Fibroblast of skin of left quadriceps (primary cell): ENCODE results near the gene DAB2IP.

Source experiments
- DNase-seq, 2 experiments: peaks; one replicate each; pipeline ENCODE4 v3.0.0-alpha.2; 2013; ENCODE audit warnings: low read depth in 2 of 2

Gene DAB2IP

DNA sequence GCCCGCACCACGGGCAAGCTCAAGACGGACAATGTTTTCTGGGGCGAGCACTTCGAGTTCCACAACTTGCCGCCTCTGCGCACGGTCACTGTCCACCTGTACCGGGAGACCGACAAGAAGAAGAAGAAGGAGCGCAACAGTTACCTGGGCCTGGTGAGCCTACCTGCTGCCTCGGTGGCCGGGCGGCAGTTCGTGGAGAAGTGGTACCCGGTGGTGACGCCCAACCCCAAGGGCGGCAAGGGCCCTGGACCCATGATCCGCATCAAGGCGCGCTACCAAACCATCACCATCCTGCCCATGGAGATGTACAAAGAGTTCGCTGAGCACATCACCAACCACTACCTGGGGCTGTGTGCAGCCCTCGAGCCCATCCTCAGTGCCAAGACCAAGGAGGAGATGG is 108.6 kb downstream of the DAB2IP start:
- DNase-seq = no peak

DNA sequence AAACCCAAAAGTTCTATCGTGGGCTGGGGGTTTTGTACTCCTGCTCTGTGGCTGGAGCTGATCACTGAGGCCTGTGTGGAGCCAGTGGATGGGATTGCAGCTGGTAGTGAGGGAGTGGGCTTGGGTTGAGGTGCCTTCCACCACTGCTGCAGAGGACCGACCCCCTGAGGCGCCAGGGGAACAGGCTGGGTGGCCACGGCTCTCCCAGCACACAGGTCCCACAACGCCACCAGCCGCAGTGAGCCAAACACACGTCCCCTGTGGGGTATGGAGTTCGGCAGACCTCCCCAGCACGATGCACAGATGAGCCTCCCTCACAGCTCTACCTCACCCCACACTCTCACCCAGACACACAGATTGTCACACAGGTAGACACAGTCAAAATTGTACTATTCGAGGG is 109.1 kb downstream of the DAB2IP start:
- no peak for DNase-seq

DNA sequence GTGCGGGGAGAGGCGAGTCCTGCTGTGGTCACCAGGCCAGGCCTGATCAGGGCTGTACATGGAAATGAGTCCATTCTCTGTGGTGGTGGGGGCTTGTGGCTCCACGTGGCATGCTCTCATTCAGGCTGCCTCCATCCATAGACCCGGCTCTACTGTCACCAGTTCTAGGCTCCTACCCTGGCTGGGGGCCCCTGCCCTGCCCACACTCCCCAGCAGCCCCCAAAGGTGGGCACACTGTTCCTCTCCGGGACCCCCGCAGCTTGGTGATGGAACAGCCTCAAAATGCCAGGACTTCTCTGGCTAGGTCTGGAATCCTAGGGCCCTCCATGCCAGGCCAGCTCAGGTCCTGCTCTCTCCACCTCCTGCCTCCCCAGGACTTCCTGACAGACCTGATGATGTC is 111.7 kb downstream of the DAB2IP start:
- no peak for DNase-seq

DNA sequence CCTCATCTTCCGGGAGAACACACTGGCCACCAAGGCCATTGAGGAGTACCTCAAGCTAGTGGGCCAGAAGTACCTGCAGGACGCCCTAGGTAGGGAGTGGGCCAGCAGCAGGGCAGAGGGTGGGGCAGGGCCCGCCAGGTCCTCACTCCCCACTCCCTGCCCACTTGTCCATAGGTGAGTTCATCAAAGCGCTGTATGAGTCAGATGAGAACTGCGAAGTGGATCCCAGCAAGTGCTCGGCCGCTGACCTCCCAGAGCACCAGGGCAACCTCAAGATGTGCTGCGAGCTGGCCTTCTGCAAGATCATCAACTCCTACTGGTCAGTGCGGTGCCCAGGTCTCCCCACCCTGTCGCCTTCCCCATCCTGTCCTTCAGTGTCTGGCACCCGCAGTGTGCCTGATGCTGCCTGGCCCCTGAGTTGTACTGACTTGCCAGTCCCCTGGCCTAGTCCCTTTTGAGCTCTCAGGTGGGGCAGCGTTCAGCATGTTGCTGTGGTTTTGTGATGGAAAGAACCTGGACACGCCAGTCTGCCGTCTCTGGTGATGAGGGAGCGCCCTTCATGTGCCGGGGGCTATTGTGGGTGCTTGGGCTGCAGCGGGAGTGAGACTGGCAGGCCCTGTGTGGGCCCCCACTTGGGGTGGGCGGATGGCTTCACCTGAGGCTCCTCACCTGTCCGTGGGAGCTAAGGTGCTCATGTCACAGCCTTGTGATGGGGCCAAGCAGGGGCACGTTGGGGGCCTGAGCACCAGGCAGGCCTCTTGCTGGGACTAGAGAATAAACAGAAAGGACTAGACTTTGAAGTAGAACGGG is 112.3 kb downstream of the DAB2IP start:
- no peak for DNase-seq

DNA sequence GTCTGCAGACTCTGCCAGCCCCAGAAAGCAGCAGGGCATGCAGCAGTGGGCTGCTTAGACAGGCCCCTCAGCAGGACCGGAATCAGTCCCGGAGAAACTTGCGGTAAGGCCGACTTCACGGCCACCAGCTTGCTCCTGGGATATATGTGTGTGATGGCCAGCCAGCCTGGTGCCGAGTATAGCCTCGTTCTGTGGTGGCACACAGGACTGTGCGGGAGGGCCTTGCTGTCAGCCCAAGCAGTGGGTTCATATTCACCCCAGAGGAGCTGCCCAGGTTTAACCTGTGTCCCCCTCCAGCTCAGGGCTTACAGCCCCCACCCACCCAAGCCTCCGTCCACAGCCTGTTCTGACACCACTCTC is 112.9 kb downstream of the DAB2IP start:
- no peak for DNase-seq

DNA sequence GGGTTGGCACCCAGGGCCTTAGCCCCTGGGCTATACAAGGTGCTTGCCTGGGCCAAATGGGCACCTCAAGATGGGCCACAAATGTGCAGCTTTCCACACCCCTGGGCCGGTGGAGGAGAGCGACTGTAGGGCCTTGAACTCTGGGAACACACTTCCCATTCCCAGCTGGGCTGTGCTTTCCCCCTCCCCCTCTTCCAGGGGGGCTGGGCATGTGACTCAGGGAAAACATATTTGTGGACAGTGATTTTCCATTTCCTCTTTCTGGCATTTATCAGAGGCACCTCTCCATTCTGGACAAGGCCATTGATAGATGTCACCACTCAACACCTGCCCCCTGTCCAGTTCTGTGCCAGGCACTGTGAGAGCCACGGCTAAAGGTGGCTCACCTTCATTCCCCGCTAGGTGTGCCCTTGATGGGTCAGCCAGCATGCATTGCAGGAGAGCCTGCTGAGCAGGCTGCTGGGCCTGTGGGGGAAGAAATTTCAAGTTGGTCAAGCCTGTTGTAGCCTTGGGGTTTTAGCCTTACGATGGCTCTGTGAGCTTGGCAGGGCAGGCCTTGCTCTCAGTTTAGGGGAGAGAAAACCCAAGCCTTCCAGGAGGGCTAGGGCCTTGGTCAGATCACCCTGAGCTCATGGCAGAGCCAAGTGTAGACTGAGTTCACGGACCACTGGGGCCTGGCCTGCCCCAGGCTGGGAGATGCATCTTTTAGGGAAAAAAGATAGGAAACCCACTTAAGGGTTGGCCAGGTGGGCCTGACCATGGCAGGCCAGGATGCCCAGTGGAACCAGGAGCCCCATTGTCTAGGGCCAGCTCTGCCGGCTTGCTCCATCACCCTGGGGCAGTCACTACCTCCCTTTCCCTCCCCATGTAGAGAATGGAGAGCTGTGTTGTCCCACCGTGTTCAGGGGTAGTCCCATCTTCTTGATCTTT is 113.9 kb downstream of the DAB2IP start:
- DNase-seq = peak; percentile 36

DNA sequence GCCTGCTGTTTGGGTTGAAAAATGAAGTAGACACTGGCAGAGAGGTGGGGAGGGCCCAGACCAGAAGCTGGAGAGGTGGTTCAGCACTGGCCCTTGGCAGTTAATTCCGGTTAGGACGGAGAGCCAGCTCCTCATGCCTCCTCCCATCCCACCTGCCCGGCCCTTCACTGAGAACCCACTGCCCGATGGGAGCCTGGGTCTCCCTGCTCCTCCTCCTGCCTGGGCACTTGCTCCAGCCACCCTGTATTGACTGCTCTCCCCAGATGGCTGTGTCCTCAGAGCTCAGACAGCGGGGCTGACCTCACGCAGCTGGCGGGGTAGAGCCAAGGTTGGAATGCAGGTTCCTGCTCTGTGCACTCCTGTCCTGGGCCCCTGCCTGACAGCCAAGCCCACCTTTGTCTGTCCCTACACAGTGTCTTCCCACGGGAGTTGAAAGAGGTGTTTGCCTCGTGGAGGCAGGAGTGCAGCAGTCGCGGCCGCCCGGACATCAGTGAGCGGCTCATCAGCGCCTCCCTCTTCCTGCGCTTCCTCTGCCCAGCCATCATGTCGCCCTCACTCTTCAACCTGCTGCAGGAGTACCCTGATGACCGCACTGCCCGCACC is 114.7 kb downstream of the DAB2IP start:
- DNase-seq = no peak

DNA sequence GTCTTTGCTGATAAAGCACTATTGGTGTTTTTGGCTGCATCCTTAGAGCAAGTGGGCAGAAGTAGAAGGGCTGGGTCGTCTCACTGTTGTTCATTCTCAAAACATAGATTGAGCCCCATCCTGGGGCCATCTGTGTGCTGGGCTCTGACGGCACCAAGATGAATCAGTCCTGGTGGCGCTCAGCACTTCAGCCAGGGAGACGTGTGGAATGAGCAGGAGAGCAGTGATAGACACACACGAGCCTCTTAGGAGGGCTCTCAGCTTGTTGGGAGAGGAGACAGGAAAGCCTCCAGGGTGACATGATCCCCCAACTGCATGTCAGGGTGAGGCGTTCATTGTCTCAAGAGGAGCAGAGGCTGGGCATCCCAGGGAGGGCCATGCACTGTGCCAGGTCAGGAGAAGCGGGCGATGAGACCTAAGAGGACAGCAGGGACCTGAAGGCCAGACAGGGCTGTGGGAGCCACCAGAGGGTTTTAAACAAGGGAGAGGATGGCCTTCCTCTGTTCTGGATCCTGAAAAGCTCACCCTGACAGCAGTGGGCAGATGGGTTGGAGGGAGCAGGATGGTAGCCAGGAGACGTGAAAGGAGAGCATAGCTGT is 115.8 kb downstream of the DAB2IP start:
- no peak for DNase-seq

DNA sequence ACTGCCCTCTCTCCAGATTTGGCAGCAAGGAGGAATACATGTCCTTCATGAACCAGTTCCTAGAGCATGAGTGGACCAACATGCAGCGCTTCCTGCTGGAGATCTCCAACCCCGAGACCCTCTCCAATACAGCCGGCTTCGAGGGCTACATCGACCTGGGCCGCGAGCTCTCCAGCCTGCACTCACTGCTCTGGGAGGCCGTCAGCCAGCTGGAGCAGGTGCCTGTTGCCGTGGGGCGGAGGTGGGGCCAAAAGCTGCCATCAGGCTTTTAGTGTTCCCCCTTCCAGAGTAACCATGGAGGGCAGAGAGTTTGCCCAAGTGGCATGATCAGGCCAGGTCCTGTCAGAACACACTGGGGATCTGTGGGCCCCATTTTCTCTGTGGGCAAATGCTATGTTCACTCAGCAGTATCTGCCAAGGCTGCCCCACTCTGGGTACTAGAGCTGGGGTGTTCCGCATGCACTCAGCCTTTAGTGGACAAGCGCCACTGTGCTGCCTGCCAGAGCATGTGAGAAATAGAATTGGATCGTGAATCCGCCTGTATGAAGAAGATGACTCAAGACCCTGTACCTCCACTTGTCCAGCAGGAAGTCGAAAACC is 117.1 kb downstream of the DAB2IP start:
- no peak for DNase-seq

DNA sequence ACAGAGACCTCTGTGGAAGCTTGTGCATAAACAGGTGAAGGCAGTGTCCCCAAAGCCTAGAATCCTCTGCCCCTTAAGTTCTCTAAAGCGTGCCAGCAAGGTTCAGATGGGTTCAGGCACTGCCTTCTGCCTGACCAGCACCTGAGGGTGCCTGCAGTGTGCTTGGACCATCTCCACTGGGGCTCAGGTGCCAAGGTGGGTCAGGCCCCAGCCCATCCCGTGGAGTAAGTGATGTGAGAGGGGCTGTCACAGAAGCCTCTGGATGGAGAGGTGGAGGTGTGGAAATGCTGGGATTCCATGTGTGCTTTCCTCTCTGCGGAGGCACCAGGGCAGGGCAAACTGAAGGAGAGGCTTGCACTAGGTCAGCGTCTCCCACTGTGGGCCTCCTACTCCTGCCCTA is 118.5 kb downstream of the DAB2IP start:
- DNase-seq = no peak

DNA sequence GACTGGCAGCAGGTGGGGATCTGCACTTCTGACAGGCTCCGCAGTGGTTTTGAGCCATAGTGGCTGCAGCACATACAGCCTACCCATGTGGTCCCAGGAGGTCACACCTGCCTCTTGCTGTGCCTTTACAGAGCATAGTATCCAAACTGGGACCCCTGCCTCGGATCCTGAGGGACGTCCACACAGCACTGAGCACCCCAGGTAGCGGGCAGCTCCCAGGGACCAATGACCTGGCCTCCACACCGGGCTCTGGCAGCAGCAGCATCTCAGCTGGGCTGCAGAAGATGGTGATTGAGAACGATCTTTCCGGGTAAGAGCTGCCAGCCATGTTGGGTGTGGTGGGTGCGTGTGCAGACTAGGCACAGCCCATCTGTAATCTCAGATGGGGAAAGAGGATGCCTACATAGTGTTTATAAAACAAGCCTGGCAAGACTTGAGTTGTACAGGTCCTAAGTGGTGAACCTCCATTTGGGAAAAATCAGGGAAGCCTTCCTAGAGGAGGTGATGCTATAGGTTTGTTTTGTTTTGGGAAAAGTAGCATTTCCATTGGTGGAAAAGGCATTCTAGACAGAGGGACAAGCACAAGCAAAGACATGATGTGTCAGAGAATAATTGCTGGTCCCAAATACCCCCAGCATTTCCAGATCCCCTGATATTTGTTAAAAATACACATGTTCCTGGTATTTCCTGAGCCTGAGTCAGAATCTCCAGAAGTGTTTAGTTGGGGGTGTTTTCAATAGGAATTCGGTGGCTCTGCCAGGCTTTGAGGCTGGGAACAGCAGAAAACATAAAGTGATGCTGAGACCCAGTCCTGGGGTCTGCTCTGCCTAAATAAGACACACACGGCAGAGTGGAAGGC is 119.2 kb downstream of the DAB2IP start:
- DNase-seq = peak; percentile 48 to 49

DNA sequence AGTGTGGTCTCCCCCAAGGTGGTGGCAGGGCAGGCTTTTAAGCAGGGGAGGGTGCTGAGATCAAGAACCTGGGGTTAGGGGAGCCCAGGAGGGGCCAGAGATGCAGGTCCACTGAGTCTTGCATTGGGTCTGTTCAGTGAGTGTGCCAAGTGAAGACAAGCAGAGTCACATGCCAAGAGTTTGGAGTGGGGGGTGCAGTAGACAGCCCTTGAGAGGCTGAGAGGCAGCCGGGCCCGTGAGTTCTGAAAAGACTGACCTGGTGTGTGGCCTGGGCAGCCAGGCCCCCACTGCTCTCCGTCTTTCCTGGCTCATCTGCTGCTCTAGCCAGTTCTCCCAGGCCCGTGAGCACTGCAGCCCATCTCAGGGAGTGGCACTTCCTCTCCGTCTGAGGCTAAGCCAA is 120.0 kb downstream of the DAB2IP start:
- DNase-seq = no peak

DNA sequence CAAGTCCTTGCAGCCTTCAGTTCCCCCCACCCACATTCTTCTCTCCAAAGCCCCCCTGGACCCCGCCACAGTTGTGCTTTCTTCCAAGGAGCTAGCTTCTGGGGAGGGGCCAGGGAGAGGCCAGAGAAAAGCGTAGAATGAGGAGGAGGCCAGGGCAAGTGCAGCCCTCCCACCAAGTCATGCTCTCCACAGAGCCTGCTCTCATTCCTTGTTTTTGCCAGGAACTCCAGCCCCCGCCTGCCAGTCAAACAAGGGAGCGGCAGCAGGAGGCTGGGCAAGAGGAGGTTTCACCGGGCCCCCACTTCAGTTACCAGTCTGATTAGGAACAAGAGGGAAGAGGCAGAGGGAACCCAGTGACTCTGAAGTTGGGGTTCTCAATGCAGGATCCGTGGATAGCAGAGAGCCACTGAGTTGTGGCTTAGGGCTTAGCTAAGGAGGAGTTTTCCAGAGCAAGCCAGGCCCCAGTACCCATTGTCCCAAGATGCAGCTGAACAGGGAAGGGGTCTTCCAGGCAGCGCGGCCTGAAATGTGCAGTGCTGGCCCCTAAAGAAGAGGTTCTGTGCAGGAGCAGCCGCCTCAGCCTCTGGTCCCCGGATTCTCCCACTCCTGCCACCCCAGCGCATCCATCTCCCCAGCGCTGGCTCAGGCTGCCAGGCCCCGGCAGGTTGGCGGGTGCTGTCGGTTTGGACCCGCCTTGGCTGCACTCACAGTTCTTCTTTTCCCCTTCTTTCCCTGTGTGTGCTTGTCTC is 120.6 kb downstream of the DAB2IP start:
- no peak for DNase-seq

DNA sequence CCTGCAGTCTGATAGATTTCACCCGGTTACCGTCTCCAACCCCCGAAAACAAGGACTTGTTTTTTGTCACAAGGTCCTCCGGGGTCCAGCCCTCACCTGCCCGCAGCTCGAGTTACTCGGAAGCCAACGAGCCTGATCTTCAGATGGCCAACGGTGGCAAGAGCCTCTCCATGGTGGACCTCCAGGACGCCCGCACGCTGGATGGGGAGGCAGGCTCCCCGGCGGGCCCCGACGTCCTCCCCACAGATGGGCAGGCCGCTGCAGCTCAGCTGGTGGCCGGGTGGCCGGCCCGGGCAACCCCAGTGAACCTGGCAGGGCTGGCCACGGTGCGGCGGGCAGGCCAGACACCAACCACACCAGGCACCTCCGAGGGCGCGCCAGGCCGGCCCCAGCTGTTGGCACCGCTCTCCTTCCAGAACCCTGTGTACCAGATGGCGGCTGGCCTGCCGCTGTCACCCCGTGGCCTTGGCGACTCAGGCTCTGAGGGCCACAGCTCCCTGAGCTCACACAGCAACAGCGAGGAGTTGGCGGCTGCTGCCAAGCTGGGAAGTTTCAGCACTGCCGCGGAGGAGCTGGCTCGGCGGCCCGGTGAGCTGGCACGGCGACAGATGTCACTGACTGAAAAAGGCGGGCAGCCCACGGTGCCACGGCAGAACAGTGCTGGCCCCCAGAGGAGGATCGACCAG is 121.3 kb downstream of the DAB2IP start:
- no peak for DNase-seq

DNA sequence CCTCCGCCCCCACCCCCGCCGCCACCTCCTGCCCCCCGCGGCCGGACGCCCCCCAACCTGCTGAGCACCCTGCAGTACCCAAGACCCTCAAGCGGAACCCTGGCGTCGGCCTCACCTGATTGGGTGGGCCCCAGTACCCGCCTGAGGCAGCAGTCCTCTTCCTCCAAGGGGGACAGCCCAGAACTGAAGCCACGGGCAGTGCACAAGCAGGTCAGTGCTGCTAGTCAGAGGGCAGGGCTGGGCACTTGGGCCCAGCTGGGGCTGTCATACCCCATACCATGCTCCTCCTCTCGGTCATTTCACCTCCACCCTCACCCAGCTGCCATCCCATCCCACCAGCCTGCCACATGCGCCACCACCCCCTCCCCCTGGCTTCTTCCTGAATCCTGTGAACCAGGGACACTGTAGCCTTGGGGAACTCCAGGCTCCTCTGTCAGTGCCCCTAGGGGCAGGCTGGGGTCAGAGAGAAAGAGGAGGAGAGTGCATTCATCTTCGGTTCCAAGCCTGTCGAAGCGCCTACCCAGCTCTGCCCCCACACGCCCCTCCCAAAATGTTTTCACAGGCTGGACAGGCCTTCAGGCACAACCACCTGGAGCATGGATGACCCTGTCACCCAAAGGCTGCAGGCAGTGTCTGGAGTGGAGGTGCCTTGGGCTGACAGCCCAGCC is 122.0 kb downstream of the DAB2IP start:
- DNase-seq = no peak

DNA sequence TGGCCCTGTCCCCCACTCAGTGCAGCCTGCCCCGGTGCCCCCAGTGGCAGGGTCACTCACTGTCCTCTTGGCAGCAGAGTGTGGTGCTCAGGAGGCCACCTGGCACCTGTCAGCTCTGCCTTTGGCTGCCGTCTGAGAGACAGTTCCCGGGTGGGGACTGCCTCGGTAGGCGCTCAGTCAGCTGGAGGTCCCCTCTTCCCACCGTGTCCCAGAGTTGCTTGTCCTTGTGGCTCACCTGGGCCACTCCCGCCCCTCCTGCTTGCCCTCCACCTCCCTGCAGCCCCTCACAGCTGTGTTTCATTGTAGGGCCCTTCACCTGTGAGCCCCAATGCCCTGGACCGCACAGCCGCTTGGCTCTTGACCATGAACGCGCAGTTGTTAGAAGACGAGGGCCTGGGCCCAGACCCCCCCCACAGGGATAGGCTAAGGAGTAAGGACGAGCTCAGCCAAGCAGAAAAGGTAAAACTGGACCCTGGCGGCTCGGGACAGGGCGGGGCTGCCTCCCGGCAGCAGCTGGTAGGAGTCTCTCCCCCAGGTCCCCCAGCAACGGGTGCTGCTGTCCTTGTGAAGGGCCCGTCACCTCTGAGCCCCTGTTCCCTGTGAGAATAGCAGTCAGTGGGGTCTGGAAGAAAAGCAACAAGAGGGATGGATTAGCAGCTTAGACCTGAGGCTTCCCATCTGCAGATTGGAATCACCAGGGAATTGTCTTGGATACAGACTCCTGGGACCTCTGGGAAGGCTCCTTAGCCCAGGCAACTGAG is 122.7 kb downstream of the DAB2IP start:
- no peak for DNase-seq

DNA sequence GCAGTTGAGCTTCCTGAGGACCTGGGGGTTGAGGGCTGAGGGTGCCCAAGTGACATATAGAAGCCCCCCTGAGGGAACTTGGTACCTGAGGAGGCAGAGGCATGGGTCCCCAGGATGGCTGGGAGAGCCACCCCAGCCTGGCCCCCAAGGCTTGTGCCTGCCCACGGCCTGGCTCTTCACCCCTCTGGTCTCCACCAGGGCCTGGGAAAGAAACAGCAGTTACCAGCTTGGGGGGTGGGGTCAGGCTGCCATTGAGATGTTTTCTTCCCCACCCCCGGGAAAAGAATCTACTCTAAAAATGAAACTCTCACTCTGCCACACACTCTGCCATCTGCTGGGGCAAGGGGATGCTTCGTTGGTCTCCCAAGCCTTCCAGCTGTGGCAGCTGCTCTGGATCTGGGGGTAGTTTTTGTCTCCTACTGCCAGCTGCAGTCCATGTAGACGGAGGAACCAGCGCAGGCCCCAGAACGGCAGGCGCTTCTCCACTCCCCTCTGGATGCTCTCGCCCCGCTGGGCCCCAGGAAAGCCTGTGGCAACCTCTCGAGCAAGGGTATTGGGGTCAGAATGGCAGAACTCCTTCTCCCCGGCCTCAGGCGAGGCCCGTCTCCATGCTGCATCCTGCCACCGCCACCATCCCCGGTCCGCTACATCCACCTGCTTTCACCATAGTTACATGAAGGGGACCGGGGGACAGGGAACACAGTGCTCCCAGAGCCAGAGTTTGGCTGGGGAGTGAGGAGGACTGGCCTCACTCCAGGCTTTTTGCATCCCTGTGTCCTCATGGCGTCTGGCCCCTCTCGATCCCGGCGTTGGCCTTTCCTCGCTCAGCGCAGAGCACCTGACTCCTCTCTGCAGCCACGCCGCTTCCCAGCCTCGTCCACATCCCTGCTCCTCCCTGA is 123.5 kb downstream of the DAB2IP start:
- no peak for DNase-seq
